ENCODE data around the gene CENPX. TPM values are rescaled to one million over a fixed set of nuclear protein-coding genes. Genes with fewer than 3 reads are reported as not detected.

The CENPX gene
- total RNA-seq, 1 experiment from 2014 or later: 187 TPM

GRCh38 chr17:82031885-82032627 lies 9.4 kb upstream of the CENPX start:
- Histone ChIP-seq H3K4me3 (ENCODE audit: low read depth in 2 of 2, low read length in 2 of 2) (peak overlapping the region; percentile 63 to 64), H3K27me3 (ENCODE audit: control insufficient read depth, insufficient read depth, low read length) (no peaks in the 10 kb centered on the region), H3K27ac (ENCODE audit: low read length) (peak overlapping the region; percentile 77), H3K4me1 (ENCODE audit: control insufficient read depth, insufficient read depth, low read length) (peaks cover 21% of the 10 kb centered on the region), H3K9me3 (ENCODE audit: control insufficient read depth, insufficient read depth, low read depth, low read length) (no peaks in the 10 kb centered on the region), H3K36me3 (ENCODE audit: control insufficient read depth, insufficient read depth, low read length) (peaks cover 2% of the 10 kb centered on the region; the same call in 1 of the 2 replicates)
- ChIA-PET POLR2A (no interaction called here), CTCF (no interaction called here)
- no peak for DNase-seq (ENCODE audit: low read depth, low spot score)
- intact Hi-C loops (cut with micrococcal nuclease; ENCODE audit: unreplicated experiment): no loop called here
- TF ChIP-seq CTCF (IDR thresholded peaks at IDR 0.05) (no peak), TCF7L2 (IDR thresholded peaks at IDR 0.05; ENCODE audit: low read depth, low read length) (no peak), POLR2AphosphoS5 (IDR thresholded peaks at IDR 0.05; ENCODE audit: low read depth, low read length) (no peak), SIN3A (IDR thresholded peaks at IDR 0.05; ENCODE audit: borderline replicate concordance, insufficient read depth, low read depth, low read length) (no peak), REST (IDR thresholded peaks at IDR 0.05; ENCODE audit: insufficient read depth in 1 of 2, low read depth in 2 of 2, low read length in 1 of 2) (no peak)
- peak; percentile 72 for ATAC-seq
- no TSS peak for BruUV-seq (replicated peaks)
- in situ Hi-C loops (cut with HindIII; ENCODE audit: low pct_unique_long_range_greater_than_20kb, low sequenced_read_pairs): no loop called here

- Histone ChIP-seq H3K36me3 (ENCODE audit: control insufficient read depth, insufficient read depth, low read length) (peaks cover 2% of the 10 kb centered on the region; the same call in 1 of the 2 replicates), H3K27me3 (ENCODE audit: control insufficient read depth, insufficient read depth, low read length) (no peaks in the 10 kb centered on the region), H3K4me3 (ENCODE audit: low read depth in 2 of 2, low read length in 2 of 2) (peak within 1 kb of the TSS; percentile 63 to 64), H3K9me3 (ENCODE audit: control insufficient read depth, insufficient read depth, low read depth, low read length) (no peaks in the 10 kb centered on the region), H3K27ac (ENCODE audit: low read length) (peak within 1 kb of the TSS; percentile 79), H3K4me1 (ENCODE audit: control insufficient read depth, insufficient read depth, low read length) (peaks cover 18% of the 10 kb centered on the region)
- TF ChIP-seq POLR2AphosphoS5 (IDR thresholded peaks at IDR 0.05; ENCODE audit: low read depth, low read length) (no peak; the same call in 1 of the 2 replicates), TCF7L2 (IDR thresholded peaks at IDR 0.05; ENCODE audit: low read depth, low read length) (no peak), SIN3A (IDR thresholded peaks at IDR 0.05; ENCODE audit: borderline replicate concordance, insufficient read depth, low read depth, low read length) (peak; percentile 91; the same call in 1 of the 2 replicates)
- ChIA-PET POLR2A (no interaction called here), CTCF (no interaction called here)
- no TSS peak for BruUV-seq (replicated peaks)
- ATAC-seq (peak; percentile 74), DNase-seq (ENCODE audit: low read depth, low spot score) (no peak)
- intact Hi-C loops (cut with micrococcal nuclease; ENCODE audit: unreplicated experiment): no loop called here
- in situ Hi-C loops (cut with HindIII; ENCODE audit: low pct_unique_long_range_greater_than_20kb, low sequenced_read_pairs): no loop called here
These were observed 8.7 kb upstream of the CENPX start, which contains the start of gene RAC3 for GRCh38 chr17:82031303-82031884. RAC3 (plus strand) TSS chr17:82031678; CDS start chr17:82031762, 84 bp downstream.
